ENCODE results near the gene BAZ2B. TPM values are rescaled to one million over a fixed set of nuclear protein-coding genes. Genes with fewer than 3 reads are reported as not detected.

BAZ2B gene
- total RNA-seq, 1 experiment from 2014 or later: 19.9 TPM

DNA sequence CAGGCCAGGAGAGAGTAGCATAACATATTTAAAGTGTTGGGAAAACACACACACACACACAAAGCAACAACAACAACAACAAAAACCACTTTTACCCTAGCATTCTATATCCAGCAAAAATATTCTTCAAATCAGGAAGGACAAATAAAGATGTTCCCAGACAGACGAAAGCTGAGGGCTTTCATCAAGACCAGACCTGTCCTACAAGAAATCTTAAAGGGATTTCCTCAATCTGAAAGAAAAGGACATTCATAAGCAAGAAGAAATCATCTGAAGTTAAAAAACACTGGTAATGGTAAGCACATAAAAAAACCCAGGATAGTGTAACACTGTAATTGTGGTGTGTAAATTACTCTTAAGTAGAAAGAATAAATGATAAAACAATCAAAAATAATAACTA, 22.7 kb upstream of the BAZ2B start (continued):
- TF ChIP-seq, protein P1, sequence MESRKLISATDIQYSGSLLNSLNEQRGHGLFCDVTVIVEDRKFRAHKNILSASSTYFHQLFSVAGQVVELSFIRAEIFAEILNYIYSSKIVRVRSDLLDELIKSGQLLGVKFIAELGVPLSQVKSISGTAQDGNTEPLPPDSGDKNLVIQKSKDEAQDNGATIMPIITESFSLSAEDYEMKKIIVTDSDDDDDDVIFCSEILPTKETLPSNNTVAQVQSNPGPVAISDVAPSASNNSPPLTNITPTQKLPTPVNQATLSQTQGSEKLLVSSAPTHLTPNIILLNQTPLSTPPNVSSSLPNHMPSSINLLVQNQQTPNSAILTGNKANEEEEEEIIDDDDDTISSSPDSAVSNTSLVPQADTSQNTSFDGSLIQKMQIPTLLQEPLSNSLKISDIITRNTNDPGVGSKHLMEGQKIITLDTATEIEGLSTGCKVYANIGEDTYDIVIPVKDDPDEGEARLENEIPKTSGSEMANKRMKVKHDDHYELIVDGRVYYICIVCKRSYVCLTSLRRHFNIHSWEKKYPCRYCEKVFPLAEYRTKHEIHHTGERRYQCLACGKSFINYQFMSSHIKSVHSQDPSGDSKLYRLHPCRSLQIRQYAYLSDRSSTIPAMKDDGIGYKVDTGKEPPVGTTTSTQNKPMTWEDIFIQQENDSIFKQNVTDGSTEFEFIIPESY (IDR thresholded peaks at IDR 0.05; ENCODE audit: extremely low read depth, insufficient replicate concordance, low read length): no peak
- TF ChIP-seq TCF7L2 (IDR thresholded peaks at IDR 0.05; ENCODE audit: borderline replicate concordance, extremely low read depth, insufficient read depth, insufficient read length) (no peak), YY1 (IDR thresholded peaks at IDR 0.05; ENCODE audit: extremely low read depth, insufficient replicate concordance, low read depth, low read length) (no peak), POLR2A (IDR thresholded peaks at IDR 0.05; ENCODE audit: borderline replicate concordance, extremely low read depth, insufficient read depth, insufficient read length) (no peak), EZH2phosphoT487 (IDR thresholded peaks at IDR 0.05; ENCODE audit: borderline replicate concordance) (no peak)

DNA sequence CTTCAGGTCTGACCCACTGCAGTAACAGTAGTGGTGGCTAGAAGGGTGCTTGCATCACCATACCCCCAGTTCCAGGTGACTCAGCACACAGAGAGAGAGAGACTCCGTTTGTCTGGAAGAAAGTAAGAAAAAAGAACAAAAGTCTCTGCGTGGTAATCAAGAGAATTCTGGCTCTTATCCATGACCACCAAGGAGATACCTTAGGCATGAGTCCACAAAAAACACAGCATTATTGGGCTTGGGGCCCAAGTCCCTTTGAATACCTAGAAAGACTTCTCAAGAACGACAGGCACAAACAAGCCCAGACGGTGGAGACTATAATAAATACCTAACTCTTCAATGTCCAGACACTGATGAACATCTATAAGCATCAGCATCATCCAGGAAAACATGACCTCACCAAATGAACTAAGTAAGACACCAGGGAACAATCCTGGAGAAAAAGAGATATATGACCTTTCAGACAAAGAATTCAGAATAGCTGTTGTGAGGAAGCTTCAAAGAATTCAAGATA, 21.7 kb upstream of the BAZ2B start:
- DNase-seq (ENCODE audit: low read depth, low spot score) (peak; percentile 71), ATAC-seq (peak; percentile 94)
- Histone ChIP-seq H3K9ac (ENCODE audit: low read length) (0 out of 2 replicates have a peak overlapping the region, but pooled peaks have one; percentile 2), H3K4me2 (ENCODE audit: low read length) (peak overlapping the region; percentile 55), H4K20me1 (ENCODE audit: insufficient read depth) (peaks cover 3% of the 10 kb centered on the region; the same call in 1 of the 2 replicates), H3K9me3 (ENCODE audit: control insufficient read depth in 1 of 2, insufficient read depth in 1 of 2, low read depth in 1 of 2, low read length in 2 of 2) (no peaks in the 10 kb centered on the region), H3K79me2 (ENCODE audit: insufficient read depth, low read length) (no peaks in the 10 kb centered on the region), H3K9me2 (ENCODE audit: insufficient read depth) (no peaks in the 10 kb centered on the region), H2AFZ (ENCODE audit: low read depth, low read length, poor library complexity, severe bottlenecking) (no peak overlapping the region), H3K4me3 (replicated peaks in 1 of 2; ENCODE audit: low read depth in 1 of 2, low read length in 2 of 2) (no peak overlapping the region; a peak in 1 of 4 replicates), H3K36me3 (ENCODE audit: control insufficient read depth in 1 of 2, insufficient read depth in 2 of 2, low read length in 2 of 2) (no peaks in the 10 kb centered on the region), H3K27ac (ENCODE audit: low read depth, low read length) (peak overlapping the region; percentile 45; the same call in 1 of the 2 replicates), H3K27me3 (ENCODE audit: insufficient read depth, low read length) (no peaks in the 10 kb centered on the region), H3K4me1 (ENCODE audit: control insufficient read depth in 1 of 2, insufficient read depth in 2 of 2, low read length in 2 of 2) (peaks cover 15 to 19% of the 10 kb centered on the region in 2 experiments)
- ChIA-PET POLR2A (no interaction called here), RAD21 (ENCODE audit: low non-redundant PET in 1 of 2, low total read pairs in 2 of 2, uncharacterized antibody in 2 of 2, unreplicated experiment in 2 of 2) (no interaction called here), CTCF (no interaction called here)
- intact Hi-C loops (cut with micrococcal nuclease): no loop called here
- 0 out of 2 replicates have a peak, but pooled peaks have one; percentile 28 for TF ChIP-seq SIN3A (IDR thresholded peaks at IDR 0.05; ENCODE audit: low read depth)
- peak; percentile 87 for TF ChIP-seq CEBPB (IDR thresholded peaks at IDR 0.05; ENCODE audit: low read depth)
- peak; percentile 76 for TF ChIP-seq JUND (IDR thresholded peaks at IDR 0.05)
- TF ChIP-seq, protein P2, sequence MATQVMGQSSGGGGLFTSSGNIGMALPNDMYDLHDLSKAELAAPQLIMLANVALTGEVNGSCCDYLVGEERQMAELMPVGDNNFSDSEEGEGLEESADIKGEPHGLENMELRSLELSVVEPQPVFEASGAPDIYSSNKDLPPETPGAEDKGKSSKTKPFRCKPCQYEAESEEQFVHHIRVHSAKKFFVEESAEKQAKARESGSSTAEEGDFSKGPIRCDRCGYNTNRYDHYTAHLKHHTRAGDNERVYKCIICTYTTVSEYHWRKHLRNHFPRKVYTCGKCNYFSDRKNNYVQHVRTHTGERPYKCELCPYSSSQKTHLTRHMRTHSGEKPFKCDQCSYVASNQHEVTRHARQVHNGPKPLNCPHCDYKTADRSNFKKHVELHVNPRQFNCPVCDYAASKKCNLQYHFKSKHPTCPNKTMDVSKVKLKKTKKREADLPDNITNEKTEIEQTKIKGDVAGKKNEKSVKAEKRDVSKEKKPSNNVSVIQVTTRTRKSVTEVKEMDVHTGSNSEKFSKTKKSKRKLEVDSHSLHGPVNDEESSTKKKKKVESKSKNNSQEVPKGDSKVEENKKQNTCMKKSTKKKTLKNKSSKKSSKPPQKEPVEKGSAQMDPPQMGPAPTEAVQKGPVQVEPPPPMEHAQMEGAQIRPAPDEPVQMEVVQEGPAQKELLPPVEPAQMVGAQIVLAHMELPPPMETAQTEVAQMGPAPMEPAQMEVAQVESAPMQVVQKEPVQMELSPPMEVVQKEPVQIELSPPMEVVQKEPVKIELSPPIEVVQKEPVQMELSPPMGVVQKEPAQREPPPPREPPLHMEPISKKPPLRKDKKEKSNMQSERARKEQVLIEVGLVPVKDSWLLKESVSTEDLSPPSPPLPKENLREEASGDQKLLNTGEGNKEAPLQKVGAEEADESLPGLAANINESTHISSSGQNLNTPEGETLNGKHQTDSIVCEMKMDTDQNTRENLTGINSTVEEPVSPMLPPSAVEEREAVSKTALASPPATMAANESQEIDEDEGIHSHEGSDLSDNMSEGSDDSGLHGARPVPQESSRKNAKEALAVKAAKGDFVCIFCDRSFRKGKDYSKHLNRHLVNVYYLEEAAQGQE (IDR thresholded peaks at IDR 0.05; ENCODE audit: low read depth): no peak
- TF ChIP-seq POLR2AphosphoS5 (IDR thresholded peaks at IDR 0.05; ENCODE audit: low read depth, low read length): 0 out of 2 replicates have a peak, but pooled peaks have one; percentile 20
- peak; percentile 52 for TF ChIP-seq FOSL1 (IDR thresholded peaks at IDR 0.05; ENCODE audit: low read depth)
- TF ChIP-seq, protein P3, sequence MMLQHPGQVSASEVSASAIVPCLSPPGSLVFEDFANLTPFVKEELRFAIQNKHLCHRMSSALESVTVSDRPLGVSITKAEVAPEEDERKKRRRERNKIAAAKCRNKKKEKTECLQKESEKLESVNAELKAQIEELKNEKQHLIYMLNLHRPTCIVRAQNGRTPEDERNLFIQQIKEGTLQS (IDR thresholded peaks at IDR 0.05): peak; percentile 84
- TF ChIP-seq RAD21 (IDR thresholded peaks at IDR 0.05; ENCODE audit: low read depth): peak; percentile 5; the same call in 1 of the 2 replicates
- TF ChIP-seq ZNF274 (IDR thresholded peaks at IDR 0.05; ENCODE audit: low read depth, low read length): no peak
- no TSS peak for BruUV-seq (replicated peaks)
